Adrenal gland (tissue), 12 donors: ENCODE measurements around the gene NCAM2. TPM values are rescaled to one million over a fixed set of nuclear protein-coding genes. Genes with fewer than 3 reads are reported as not detected.

Experiments used
- DNase-seq, 7 donors: peaks; one replicate each; pipeline ENCODE4 v3.0.0-alpha.2; 2019 to 2020
- H3K27ac ChIP-seq, 5 donors: fragments of 200-600 bp; sonication (generic) in 4 of 5; 1 replicate in 3 of 5; 2 replicates in 2 of 5; pipeline versions ENCODE4 v1.5.1 to v1.8.0; 2016 to 2020; ENCODE audit warnings: mild to moderate bottlenecking in 1 of 5
- H3K27me3 ChIP-seq: fragments of 200-600 bp; 2 replicates; pipeline ENCODE4 v1.8.0; 2021
- H3K36me3 ChIP-seq, 2 donors: fragments of 200-600 bp; replicated peaks in 1 of 2; 1 replicate in 1 of 2; 2 replicates in 1 of 2; pipeline versions ENCODE4 v1.5.1 to v1.8.0; 2018 to 2022
- H3K4me1 ChIP-seq, 2 donors: fragments of 200-600 bp; replicated peaks in 1 of 2; 1 replicate in 1 of 2; 2 replicates in 1 of 2; pipeline versions ENCODE4 v1.5.1 to v1.8.0; 2018 to 2021
- H3K4me3 ChIP-seq, 4 donors: fragments of 200-600 bp; sonication (generic) in 3 of 4; one replicate each; pipeline ENCODE4 v1.5.1; 2016 to 2018
- H3K9me3 ChIP-seq, 3 donors: fragments of 200-600 bp; sonication (generic) in 1 of 3; replicated peaks in 1 of 3; 1 replicate in 2 of 3; 2 replicates in 1 of 3; pipeline versions ENCODE4 v1.5.1 to v1.8.0; 2016 to 2021
- POLR2A ChIP-seq, 2 donors: fragments of 450-650 bp; IDR thresholded peaks; one replicate each; pipeline ENCODE4 v1.6.1; 2017; ENCODE audit warnings: antibody characterized with exemption in 2 of 2, mild to moderate bottlenecking in 2 of 2, moderate library complexity in 1 of 2
- WGBS, 4 donors: extraction: QIAGEN DNeasy Blood & Tissue Kit in 2 of 4; methylation state at CpG; one replicate each; pipeline versions ENCODE4 v1.1.5 to v1.1.7; 2013 to 2017; 5-methylcytosine and 5-hydroxymethylcytosine counted together
- intact Hi-C, 2 donors: fragments of 100-400 bp; cut with DNase I; formaldehyde crosslinking; loops; one replicate each; pipeline versions ENCODE4 v1.14.1 to v1.15.0; 2022 to 2023
- polyA plus RNA-seq, 3 donors: library from polyadenylated mRNA; stranded (reverse); fragments of 200-250 nt in 2 of 3; fragments of 350-450 nt in 1 of 3; fragmentation: Illumina TruSeq in 1 of 3; extraction: RNeasy Lipid Tissue Mini Kit (QIAGEN cat#74804) in 1 of 3; gene quantifications; one replicate each; pipeline ENCODE4 v1.2.3, GENCODE V29; 2013 to 2014
- total RNA-seq, 9 donors: library from RNA; depleted of rRNA in 4 of 9; stranded (reverse); fragments of >200 nt in 4 of 9; fragments of 120-200 nt in 1 of 9; fragmentation: NEBNext Ultra II Directional in 1 of 9; extraction: Animal tissue kit (Norgen Biotek cat#: 25700) in 1 of 9; gene quantifications; one replicate each; pipeline versions ENCODE4 v1.1.0 to v1.2.4, GENCODE V29; 2013 to 2023
- TF ChIP-seq, protein P1 (sequence below), 6 experiments: fragments of 450-650 bp in 4 of 6; fragments of 200-600 bp in 2 of 6; sonication (generic) in 1 of 6; IDR thresholded peaks; 1 replicate in 5 of 6; 2 replicates in 1 of 6; pipeline versions ENCODE4 v1.5.1 to v1.8.0; 2016 to 2021; ENCODE audit warnings: antibody characterized with exemption in 6 of 6, mild to moderate bottlenecking in 2 of 6, moderate library complexity in 1 of 6
- donor health status: healthy with polysubstance abuse.
- donor health status: Bipolar disorder and iron deficiency.
- donor health status: DM: yes; HTN: yes; CAD: no.
- donor health status: DM: no; HTN: no; CAD: no.
- donor health status: DM: no; HTN: no; CAD: no.
- donor health status: DM: yes; HTN: yes; CAD: no.

The NCAM2 gene
- total and polyA plus RNA-seq, 12 donors: 2.2 to 59.4 (median 18.9) TPM

GRCh38 chr21:21230672-21231071 lies 232.5 kb downstream of the NCAM2 start:
- H3K36me3 ChIP-seq: no peaks in the 10 kb centered on the region
- intact Hi-C loops: no loop called here
- H3K27ac ChIP-seq: no peak overlapping the region
- no peaks in the 10 kb centered on the region for H3K9me3 ChIP-seq
- no peak overlapping the region for H3K4me3 ChIP-seq
- no peaks in the 10 kb centered on the region for H3K27me3 ChIP-seq
- peaks cover 7 to 9% of the 10 kb centered on the region in 2 donors for H3K4me1 ChIP-seq
- DNase-seq: no peak
- no peak for TF ChIP-seq POLR2A (IDR thresholded peaks at IDR 0.05)
- TF ChIP-seq, protein P1, sequence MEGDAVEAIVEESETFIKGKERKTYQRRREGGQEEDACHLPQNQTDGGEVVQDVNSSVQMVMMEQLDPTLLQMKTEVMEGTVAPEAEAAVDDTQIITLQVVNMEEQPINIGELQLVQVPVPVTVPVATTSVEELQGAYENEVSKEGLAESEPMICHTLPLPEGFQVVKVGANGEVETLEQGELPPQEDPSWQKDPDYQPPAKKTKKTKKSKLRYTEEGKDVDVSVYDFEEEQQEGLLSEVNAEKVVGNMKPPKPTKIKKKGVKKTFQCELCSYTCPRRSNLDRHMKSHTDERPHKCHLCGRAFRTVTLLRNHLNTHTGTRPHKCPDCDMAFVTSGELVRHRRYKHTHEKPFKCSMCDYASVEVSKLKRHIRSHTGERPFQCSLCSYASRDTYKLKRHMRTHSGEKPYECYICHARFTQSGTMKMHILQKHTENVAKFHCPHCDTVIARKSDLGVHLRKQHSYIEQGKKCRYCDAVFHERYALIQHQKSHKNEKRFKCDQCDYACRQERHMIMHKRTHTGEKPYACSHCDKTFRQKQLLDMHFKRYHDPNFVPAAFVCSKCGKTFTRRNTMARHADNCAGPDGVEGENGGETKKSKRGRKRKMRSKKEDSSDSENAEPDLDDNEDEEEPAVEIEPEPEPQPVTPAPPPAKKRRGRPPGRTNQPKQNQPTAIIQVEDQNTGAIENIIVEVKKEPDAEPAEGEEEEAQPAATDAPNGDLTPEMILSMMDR (IDR thresholded peaks at IDR 0.05): no peak
- WGBS, 4 donors: 70 to 77% (median 71%) methylated on average over 3 of the region's 3 CpGs

- 10 to 20% (median 18%) methylated on average over 1 of the region's 1 CpG for WGBS, 4 donors
- DNase-seq: no peak
- intact Hi-C loops: no loop called here
- Histone ChIP-seq H3K4me1 (peaks cover 0 to 1% of the 10 kb centered on the region in 2 donors), H3K27ac (no peak overlapping the region), H3K4me3 (no peak overlapping the region), H3K36me3 (no peaks in the 10 kb centered on the region), H3K27me3 (no peaks in the 10 kb centered on the region), H3K9me3 (no peaks in the 10 kb centered on the region)
- TF ChIP-seq, protein P1 (IDR thresholded peaks at IDR 0.05): no peak
- TF ChIP-seq POLR2A (IDR thresholded peaks at IDR 0.05): no peak
These were observed 233.7 kb downstream of the NCAM2 start for GRCh38 chr21:21231913-21232312.

GRCh38 chr21:21232320-21232719 lies 234.1 kb downstream of the NCAM2 start:
- H3K36me3 ChIP-seq: no peaks in the 10 kb centered on the region
- peak in 5 of 7 donors; percentile 21 to 43 (median 32) for DNase-seq
- H3K4me3 ChIP-seq: no peak overlapping the region
- no peak for TF ChIP-seq POLR2A (IDR thresholded peaks at IDR 0.05)
- TF ChIP-seq, protein P1 (IDR thresholded peaks at IDR 0.05): peak; percentile 39 to 75 (median 63)
- no peaks in the 10 kb centered on the region for H3K4me1 ChIP-seq
- no peak overlapping the region for H3K27ac ChIP-seq
- no peaks in the 10 kb centered on the region for H3K27me3 ChIP-seq
- H3K9me3 ChIP-seq: no peaks in the 10 kb centered on the region
- 7 to 23% (median 16%) methylated on average over 1 of the region's 1 CpG for WGBS, 4 donors
- intact Hi-C loops: no loop called here

- intact Hi-C loops: no loop called here
- Histone ChIP-seq H3K9me3 (no peaks in the 10 kb centered on the region), H3K36me3 (no peaks in the 10 kb centered on the region), H3K27me3 (no peaks in the 10 kb centered on the region), H3K4me3 (no peak overlapping the region), H3K27ac (no peak overlapping the region), H3K4me1 (no peaks in the 10 kb centered on the region)
- TF ChIP-seq POLR2A (IDR thresholded peaks at IDR 0.05): no peak
- TF ChIP-seq, protein P1 (IDR thresholded peaks at IDR 0.05): no peak
- no peak for DNase-seq
These were observed 234.8 kb downstream of the NCAM2 start for GRCh38 chr21:21233051-21233450.
